ENCODE measurements around the gene CWH43.
"Not testable (repeated sequence)": the region's sequence is repeated elsewhere in the genome, so short reads cannot be mapped to it uniquely, and the experiment has no call there.

Gene CWH43

DNA sequence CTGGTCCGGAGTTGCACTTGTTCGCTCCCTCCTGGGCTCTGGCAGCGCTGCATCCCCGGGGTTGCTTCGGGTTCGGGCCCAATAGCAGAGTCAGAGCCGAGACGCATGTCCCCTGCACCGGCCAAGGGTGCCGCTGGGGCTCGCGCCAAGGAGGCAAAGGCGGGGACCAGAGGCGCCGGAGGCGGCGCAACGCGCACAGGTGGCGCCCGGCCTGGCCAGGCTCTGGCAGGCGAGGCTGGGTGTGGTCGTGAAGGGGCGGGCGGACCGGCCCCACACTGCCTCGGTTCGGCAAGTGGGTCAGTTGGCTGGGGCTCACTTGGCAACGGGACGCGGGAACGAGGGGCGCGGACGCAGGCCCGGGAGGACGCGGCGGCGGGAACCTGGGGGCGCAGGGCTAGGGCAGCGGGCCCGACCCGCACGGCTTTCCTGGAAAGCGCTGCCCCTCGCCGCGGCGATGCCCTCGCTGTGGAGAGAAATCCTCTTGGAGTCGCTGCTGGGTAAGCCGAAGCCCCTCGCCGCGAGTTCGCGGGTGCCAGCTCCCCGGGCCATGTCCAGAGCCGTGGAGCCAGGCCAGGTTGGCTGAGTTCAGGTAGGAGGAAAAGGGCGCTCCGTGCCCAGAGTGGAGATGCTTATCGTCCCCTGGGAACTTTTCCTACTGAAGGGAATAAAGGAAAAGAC, at the start of gene CWH43:
Gene CWH43 (plus strand): TSS at position 300 of the 678 bp plus-strand sequence. CDS start 155 bp downstream, at position 455.
- DNase-seq = no peak

GRCh38 chr4:48937033-48937432, 49.0 kb upstream of the CWH43 start:
- no peak for DNase-seq

- no peak for DNase-seq
Measured at GRCh38 chr4:48938831-48939230, 47.2 kb upstream of the CWH43 start.

GRCh38 chr4:48939785-48940184, 46.3 kb upstream of the CWH43 start:
- no peak for DNase-seq

DNA sequence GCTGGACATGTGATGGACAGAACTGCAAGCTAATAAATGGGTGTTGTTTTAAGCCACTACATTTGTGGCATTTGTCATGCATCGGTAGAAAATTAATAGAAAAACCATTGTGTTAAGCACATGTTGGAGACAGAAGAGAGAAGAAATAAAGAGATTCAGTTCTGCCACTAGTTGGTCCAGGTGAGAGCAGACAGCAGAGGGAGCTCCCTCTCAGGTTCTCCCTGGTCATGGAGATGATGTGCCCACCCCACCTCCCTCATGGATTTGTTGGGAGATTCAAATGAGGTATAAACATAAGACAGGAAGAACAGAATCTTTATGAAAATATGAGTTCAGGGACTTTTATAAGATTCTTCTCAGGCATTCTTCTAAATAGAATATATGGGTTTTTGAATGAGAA, 42.7 kb upstream of the CWH43 start:
- no peak for DNase-seq

DNA sequence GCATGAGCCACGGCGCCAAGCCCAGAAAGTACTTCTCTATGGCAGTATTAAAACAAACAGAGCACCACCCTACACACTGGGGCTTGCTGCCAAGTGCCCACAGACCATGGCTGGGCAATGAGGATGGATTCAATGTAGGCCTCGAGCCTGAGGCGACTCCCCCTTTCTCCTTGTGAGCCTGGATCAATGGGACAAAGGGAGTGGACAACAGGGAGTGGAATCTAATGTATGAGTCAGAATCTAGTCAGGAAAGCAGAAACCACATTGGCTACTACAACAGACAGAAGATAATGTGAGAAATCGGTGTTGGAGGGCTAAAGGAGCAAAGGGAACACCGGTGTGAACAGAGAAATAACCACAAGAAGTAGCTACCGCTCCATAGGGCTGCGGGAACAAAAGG, 41.8 kb upstream of the CWH43 start:
- DNase-seq = no peak

DNA sequence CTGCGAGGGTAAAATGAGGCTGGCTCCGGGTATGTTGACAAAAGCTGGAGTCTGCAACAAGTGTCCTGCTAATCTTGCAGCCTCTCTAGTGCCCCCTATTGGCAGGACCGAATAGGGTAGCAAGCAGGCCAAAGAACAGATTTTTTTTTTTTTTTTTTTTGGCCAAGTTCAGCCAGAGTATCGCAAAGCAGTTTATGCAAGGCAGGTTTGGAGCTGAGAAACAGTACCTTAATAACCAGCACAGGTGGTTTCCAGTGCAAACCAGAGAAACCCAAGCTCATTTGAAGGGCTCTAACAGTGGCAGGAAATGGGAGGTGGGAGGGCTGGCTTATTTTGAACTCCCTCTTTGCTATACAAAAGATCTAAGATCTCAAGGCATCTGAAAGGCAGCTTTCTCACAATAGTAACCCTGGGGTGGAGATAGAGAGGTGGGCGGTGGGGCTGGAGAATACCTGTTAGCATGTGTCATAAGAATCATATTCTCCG, 41.3 kb upstream of the CWH43 start:
- peak; percentile 51 for DNase-seq

GRCh38 chr4:48945981-48946380, 40.1 kb upstream of the CWH43 start:
- DNase-seq = no peak

GRCh38 chr4:48947731-48948130, 38.3 kb upstream of the CWH43 start:
- DNase-seq = no peak

DNA sequence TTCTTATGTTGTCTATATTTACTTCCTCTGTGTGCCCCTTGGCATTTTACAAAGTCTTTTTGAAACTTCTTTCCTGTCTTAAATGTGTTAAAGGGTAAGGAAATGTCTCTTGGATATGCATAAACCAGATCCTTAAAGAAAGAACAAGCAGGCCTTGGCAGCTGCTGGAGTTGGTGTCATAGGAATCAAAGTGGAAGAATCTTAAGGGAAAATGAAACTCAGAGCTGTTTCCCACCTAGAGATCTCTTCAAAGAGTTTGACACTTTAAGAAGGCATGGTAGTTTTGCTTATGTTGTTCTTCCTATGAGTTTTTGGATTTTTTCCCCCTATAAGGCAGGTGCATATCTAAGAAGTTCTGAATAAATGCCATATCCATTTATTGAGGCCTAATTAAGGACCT, 37.0 kb upstream of the CWH43 start:
- DNase-seq = no peak

DNA sequence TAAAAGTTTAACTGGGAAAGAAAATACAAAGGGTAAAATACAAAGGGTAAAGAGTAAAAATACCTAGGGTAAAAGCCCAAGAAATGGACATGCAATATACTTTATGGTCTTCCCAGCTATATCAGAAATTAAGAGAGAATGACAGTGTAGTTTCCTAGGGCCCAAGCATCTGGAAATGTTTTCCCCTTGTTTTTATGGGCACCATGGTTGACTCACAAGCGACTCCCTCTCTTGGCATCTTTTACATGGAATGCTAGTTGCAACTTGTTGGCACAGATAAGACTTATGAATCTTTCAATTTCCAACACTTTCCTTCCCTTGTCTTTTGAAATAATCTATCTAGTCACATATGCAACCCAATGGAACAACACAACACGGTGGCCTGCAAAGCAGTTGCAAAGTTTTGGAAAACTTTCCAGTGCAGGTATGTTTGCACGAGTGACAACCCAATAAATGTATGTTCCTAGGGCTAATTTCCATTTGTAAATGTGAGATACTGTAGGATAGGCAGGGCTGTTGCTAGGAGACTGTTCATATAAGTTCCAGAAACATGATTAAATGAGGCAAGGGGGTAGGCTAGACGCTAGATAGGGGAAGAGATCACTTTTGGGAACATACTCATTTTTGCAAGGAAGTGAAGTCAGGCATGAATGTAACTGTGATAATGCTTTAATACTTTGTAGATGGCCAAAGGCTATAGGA, 36.4 kb upstream of the CWH43 start:
- no peak for DNase-seq

- no peak for DNase-seq
Measured at GRCh38 chr4:48954314-48954713, 31.8 kb upstream of the CWH43 start.

DNA sequence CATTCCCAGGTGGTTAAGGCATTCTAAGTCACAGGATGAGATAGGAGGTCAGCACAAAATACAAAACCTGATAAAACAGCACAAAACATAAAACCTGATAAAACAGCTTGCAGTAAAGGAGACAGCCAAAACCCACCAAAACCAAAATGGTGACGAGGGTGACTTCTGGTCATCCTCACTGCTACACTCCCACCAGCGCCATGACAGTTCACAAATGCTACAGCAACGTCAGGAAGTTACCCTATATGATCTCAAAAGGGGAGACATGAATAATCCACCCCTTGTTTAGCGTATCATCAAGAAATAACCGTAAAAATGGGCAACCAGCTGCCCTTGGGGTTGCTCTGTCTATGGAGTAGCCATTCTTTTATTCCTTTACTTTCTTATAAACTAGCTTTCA, 28.7 kb upstream of the CWH43 start:
- DNase-seq = not testable (repeated sequence)

GRCh38 chr4:48958582-48958981, 27.5 kb upstream of the CWH43 start:
- no peak for DNase-seq

DNA sequence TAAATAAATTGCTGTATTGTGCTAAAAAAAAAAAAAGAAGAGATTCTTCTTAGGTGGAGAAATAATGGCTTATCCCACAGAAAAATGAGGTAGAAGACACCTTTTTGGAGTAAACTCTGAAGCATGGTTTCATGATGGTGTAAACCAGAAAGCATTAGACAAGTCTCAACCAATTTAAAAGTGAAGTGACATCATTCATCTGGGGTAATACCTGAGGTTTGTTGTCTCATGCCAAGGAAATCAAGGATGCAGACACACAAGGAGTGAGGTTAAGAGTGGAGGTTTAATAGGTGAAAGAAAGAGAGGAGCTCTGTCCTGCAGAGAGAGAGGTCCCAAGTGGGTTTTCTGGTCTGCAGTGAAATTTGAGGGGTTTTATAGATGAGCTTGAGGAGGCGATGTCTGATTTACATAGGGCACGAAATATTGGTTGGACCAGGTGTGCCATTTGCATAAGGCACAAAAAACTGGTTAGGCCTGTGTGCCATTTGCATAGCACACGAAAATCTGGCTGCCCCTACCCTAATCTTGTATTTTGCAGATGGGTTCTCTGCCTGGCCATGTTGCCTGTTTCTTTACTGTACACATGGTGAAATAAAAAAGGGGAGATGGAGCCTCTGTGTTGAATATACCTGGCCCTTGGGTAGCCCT, 25.0 kb upstream of the CWH43 start:
- no peak for DNase-seq

- DNase-seq = no peak
Measured at GRCh38 chr4:48962636-48963035, 23.4 kb upstream of the CWH43 start.

GRCh38 chr4:48963042-48963679, 22.9 kb upstream of the CWH43 start:
- peak; percentile 84 for DNase-seq

- DNase-seq = no peak
Measured at GRCh38 chr4:48967101-48967500, 19.0 kb upstream of the CWH43 start.

DNA sequence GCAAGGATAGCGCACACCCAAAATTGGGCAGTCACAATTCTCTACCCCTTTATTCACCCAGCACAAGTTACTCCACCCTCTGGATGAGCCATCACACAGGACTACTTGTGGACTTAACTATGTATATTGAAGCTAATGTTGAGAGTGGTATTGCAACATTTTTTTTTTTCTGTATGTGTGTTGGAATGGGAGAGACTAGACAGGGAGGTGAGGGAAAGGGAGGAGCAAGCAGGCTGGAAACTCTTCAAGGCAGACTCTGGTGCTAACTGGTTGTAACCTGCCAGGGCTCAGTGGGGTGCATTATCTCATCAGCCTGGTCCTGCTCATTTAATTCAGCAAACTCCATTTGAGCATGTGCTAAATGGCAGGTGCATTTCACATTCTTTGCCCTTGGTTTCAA, 18.4 kb upstream of the CWH43 start:
- DNase-seq = no peak

- DNase-seq = no peak
Measured at GRCh38 chr4:48968814-48969213, 17.3 kb upstream of the CWH43 start.

- DNase-seq = no peak
Measured at GRCh38 chr4:48970471-48970921, 15.6 kb upstream of the CWH43 start.

DNA sequence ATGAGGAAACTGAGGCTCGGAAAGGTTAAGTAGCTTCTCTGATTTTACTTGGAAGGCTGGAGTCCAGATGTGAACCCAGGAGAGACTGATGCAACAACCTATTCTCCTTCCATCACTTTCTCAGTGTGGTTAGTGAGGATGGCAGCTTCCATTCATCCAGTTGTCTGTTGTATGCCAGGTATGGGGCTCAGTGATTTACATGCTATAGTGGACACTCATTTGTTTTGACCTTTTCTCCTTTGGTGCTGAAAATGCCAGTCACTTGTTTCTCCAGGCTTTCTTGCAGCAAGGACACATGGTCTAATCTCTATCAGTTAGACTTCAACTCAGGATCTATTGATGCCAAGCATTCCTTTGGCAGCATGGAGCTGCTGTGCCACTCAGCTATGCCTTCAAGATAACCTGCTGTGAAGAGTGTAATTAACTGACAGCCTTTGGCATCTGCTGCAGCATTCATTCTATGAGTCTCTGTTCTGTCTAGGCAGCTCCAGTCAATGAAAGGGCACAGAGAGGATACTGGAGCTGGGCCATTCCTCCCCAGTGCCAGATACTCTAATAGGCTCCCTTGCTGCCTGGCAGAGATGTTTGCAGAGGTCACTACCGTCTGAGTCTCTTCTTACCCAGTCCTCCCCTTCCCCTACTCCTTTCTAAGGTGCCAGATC, 11.0 kb upstream of the CWH43 start:
- DNase-seq = no peak

DNA sequence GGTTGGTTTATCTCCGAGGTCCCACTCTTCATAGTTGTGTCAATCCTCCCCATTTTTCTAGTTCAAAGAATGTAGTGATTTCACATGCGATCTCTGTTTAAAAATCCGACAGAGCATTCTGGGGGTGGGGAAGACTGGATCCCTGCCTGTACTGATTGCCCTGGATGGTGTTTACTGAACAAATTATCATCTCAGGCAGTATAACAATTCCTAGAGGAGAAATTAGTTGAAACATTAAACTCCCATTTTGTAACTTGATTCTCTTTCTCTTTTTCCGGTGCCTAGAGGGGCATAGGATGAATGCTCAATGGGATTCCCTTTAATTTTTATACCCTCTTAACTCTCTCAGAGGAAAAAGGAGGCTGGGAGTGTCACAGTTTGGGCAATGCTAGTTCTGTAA, 10.0 kb upstream of the CWH43 start:
- no peak for DNase-seq
